GM12892 (cell line): Measurements from ENCODE around the gene CDH4.

Source experiments
- POLR2A ChIP-seq: IDR thresholded peaks from 2 replicates; pipeline ENCODE4 v1.6.1; 2011; ENCODE audit warnings: low read depth, low read length, control low read depth
- POLR2AphosphoS5 ChIP-seq: IDR thresholded peaks from 2 replicates; pipeline ENCODE4 v1.6.1; 2011; ENCODE audit warnings: low read depth, low read length, control low read depth
- TAF1 ChIP-seq: IDR thresholded peaks from 2 replicates; pipeline ENCODE4 v1.6.1; 2011; ENCODE audit warnings: low read depth, mild to moderate bottlenecking, control low read depth, low read length, borderline replicate concordance

DNA sequence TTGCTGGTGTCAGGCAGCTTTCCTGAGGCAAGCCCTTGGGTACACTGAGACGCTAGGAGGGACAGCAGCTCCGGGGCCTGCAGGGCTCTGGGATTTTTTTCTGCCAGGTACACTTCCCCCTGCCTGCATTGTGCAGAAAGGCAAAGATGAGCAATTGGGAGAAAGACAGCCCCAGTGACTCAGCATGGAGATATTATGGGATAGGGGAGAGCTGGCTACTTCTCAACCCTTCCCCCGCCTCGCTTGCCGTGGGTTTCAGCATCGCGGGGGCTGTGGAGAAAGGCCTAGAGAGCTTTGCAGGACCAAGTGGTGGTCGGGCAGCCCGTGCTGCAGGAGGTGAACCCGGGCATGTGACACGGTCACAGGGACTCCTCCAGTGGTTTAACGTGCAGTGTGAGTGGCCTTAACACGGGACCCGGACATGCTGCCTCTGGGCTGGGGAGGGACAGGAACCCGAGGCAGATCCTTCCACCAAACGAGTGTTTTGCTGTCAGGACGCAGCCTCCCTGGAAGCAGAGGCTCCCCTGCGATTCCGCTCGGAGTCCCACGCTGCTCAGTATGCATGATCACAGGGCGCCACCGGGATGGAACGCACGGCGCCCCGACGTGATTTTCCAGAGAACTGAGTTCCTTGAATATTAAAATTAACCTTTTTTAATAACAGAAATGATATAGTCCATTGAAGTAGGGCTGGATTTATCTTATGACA, 139.9 kb downstream of the CDH4 start:
- no peak for TF ChIP-seq POLR2A
- no peak for TF ChIP-seq POLR2AphosphoS5
- no peak for TF ChIP-seq TAF1
